ENCODE data around the gene SMAD6. TPM values are rescaled to one million over a fixed set of nuclear protein-coding genes. Genes with fewer than 3 reads are reported as not detected.
"Not testable (repeated sequence)": the region's sequence is repeated elsewhere in the genome, so short reads cannot be mapped to it uniquely, and the experiment has no call there.

Gene SMAD6
- total RNA-seq, 1 donor from 2014 or later, result 16.2 TPM

- no peak for DNase-seq
These were observed 124.5 kb downstream of the SMAD6 start for GRCh38 chr15:66826507-66826906.

- no peak for DNase-seq
These were observed 125.1 kb downstream of the SMAD6 start for GRCh38 chr15:66827039-66827697.

GRCh38 chr15:66827698-66828055 lies 125.6 kb downstream of the SMAD6 start:
- no peak for DNase-seq

GRCh38 chr15:66828817-66829541 lies 126.9 kb downstream of the SMAD6 start:
- not testable (repeated sequence) for DNase-seq

- DNase-seq, result no peak
These were observed 127.6 kb downstream of the SMAD6 start for GRCh38 chr15:66829551-66830121.

- DNase-seq, result no peak
These were observed 128.3 kb downstream of the SMAD6 start for GRCh38 chr15:66830358-66830757.

GRCh38 chr15:66830823-66831222 lies 128.8 kb downstream of the SMAD6 start:
- DNase-seq, result no peak

- no peak for DNase-seq
These were observed 129.3 kb downstream of the SMAD6 start for GRCh38 chr15:66831289-66831688.

GRCh38 chr15:66831801-66832390 lies 129.9 kb downstream of the SMAD6 start:
- DNase-seq, result no peak

Other genes with a start within 250 kb of the SMAD6 start
- gene SNAPC5, start 204.5 kb upstream of the SMAD6 start, total RNA-seq, result 10.8 TPM
- 1,302 TPM for gene RPL4, start 197.4 kb upstream of the SMAD6 start, total RNA-seq
- gene ZWILCH, start 196.9 kb upstream of the SMAD6 start, total RNA-seq, result 9.5 TPM
- gene LCTL, start 136.2 kb upstream of the SMAD6 start, total RNA-seq, result not detected

All from skin of body (tissue), 2 donors.